IMR-90 (cell line): ENCODE measurements around the gene FAM98C.

Experiments
- BHLHE40 ChIP-seq: fragments of 150-350 bp; IDR thresholded peaks from 2 replicates; pipeline ENCODE4 v1.6.1; 2016; ENCODE audit warnings: mild to moderate bottlenecking, low read depth, low read length
- CEBPB ChIP-seq: IDR thresholded peaks from 2 replicates; pipeline ENCODE4 v1.6.1; 2012; ENCODE audit warnings: low read depth, low read length, improper control_type of control experiment
- FOS ChIP-seq: fragments of 150-350 bp; IDR thresholded peaks from 2 replicates; pipeline ENCODE4 v1.6.1; 2016; ENCODE audit warnings: low read depth, low read length
- MAFK ChIP-seq: IDR thresholded peaks from 2 replicates; pipeline ENCODE4 v1.6.1; 2012; ENCODE audit warnings: low read depth, low read length, improper control_type of control experiment
- MAZ ChIP-seq: IDR thresholded peaks from 2 replicates; pipeline ENCODE4 v1.6.1; 2012; ENCODE audit warnings: low read depth, mild to moderate bottlenecking, low read length, improper control_type of control experiment, moderate library complexity, borderline replicate concordance
- MXI1 ChIP-seq: IDR thresholded peaks from 2 replicates; pipeline ENCODE4 v1.6.1; 2012; ENCODE audit warnings: low read depth, mild to moderate bottlenecking, low read length, moderate library complexity, borderline replicate concordance
- POLR2A ChIP-seq: IDR thresholded peaks from 2 replicates; pipeline ENCODE4 v1.6.1; 2012; ENCODE audit warnings: mild to moderate bottlenecking, low read depth, low read length
- RAD21 ChIP-seq: IDR thresholded peaks from 2 replicates; pipeline ENCODE4 v1.6.1; 2012; ENCODE audit warnings: low read length, improper control_type of control experiment
- RCOR1 ChIP-seq: IDR thresholded peaks from 2 replicates; pipeline ENCODE4 v1.6.1; 2012; ENCODE audit warnings: mild to moderate bottlenecking, low read length, improper control_type of control experiment; ENCODE audit not compliant: insufficient replicate concordance
- RFX5 ChIP-seq: IDR thresholded peaks from 2 replicates; pipeline ENCODE4 v1.8.0; 2012; ENCODE audit warnings: low read depth, mild to moderate bottlenecking, low read length, moderate library complexity
- SMC3 ChIP-seq: fragments of 150-350 bp; IDR thresholded peaks from 2 replicates; pipeline ENCODE4 v1.6.1; 2016; ENCODE audit warnings: low read depth, mild to moderate bottlenecking, antibody characterized with exemption, low read length, moderate library complexity
- TF ChIP-seq, protein P1 (sequence below): conservative IDR thresholded peaks from 2 replicates; pipeline ENCODE4 v1.5.1; 2012; ENCODE audit warnings: mild to moderate bottlenecking, low read depth, low read length, improper control_type of control experiment
- TF ChIP-seq, protein P2 (sequence below): fragments of 150-350 bp; IDR thresholded peaks from 2 replicates; pipeline ENCODE4 v1.6.1; 2017; ENCODE audit warnings: mild to moderate bottlenecking, antibody characterized with exemption, low read length, low read depth
- TF ChIP-seq, protein P3 (sequence below): fragments of 150-350 bp; IDR thresholded peaks from 2 replicates; pipeline ENCODE4 v1.6.1; 2016; ENCODE audit warnings: low read depth, mild to moderate bottlenecking, low read length, moderate library complexity, borderline replicate concordance

DNA sequence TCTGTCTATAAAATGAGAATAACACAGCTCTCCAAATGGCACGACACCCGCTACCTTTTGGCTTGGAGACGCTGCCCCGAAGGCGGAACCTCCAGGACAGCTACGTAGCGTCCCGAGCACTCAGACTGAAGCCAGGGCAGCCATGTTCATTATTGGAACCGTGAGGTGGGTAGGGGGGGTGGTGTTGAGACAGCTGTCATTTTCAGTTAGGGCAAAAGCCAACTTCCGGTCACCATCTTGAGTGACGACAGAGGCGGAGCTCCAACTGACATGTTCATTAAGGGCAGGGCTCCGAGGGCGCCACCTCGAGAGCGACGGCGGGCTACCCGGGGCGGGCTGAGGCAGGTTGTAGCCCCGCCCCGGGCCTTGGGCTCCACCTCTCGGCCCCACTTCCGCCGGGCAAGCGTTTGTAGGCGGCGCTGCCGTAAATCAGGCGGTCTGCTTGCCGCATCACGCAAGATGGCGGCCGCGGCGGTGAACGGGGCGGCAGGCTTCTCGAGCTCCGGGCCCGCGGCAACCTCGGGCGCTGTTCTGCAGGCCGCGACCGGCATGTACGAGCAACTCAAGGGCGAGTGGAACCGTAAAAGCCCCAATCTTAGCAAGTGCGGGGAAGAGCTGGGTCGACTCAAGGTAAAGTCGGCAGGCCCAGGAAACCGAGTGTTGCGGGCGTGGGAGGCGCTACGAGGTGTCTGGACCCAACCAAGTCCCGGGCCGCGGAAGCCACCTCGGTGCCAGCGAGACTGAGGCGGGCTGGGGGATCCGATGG lies 28.4 kb upstream of the FAM98C start, which contains the start of gene PSMD8:
- TF ChIP-seq POLR2A: peak; percentile 98
- TF ChIP-seq, protein P1, sequence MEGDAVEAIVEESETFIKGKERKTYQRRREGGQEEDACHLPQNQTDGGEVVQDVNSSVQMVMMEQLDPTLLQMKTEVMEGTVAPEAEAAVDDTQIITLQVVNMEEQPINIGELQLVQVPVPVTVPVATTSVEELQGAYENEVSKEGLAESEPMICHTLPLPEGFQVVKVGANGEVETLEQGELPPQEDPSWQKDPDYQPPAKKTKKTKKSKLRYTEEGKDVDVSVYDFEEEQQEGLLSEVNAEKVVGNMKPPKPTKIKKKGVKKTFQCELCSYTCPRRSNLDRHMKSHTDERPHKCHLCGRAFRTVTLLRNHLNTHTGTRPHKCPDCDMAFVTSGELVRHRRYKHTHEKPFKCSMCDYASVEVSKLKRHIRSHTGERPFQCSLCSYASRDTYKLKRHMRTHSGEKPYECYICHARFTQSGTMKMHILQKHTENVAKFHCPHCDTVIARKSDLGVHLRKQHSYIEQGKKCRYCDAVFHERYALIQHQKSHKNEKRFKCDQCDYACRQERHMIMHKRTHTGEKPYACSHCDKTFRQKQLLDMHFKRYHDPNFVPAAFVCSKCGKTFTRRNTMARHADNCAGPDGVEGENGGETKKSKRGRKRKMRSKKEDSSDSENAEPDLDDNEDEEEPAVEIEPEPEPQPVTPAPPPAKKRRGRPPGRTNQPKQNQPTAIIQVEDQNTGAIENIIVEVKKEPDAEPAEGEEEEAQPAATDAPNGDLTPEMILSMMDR: peak; percentile 41
- TF ChIP-seq FOS: 0 out of 2 replicates have a peak, but pooled peaks have one; percentile 16
- no peak for TF ChIP-seq SMC3
- TF ChIP-seq, protein P2, sequence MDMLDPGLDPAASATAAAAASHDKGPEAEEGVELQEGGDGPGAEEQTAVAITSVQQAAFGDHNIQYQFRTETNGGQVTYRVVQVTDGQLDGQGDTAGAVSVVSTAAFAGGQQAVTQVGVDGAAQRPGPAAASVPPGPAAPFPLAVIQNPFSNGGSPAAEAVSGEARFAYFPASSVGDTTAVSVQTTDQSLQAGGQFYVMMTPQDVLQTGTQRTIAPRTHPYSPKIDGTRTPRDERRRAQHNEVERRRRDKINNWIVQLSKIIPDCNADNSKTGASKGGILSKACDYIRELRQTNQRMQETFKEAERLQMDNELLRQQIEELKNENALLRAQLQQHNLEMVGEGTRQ: no peak
- TF ChIP-seq MXI1: peak; percentile 16; the same call in 1 of the 2 replicates
- no peak for TF ChIP-seq CEBPB
- TF ChIP-seq, protein P3, sequence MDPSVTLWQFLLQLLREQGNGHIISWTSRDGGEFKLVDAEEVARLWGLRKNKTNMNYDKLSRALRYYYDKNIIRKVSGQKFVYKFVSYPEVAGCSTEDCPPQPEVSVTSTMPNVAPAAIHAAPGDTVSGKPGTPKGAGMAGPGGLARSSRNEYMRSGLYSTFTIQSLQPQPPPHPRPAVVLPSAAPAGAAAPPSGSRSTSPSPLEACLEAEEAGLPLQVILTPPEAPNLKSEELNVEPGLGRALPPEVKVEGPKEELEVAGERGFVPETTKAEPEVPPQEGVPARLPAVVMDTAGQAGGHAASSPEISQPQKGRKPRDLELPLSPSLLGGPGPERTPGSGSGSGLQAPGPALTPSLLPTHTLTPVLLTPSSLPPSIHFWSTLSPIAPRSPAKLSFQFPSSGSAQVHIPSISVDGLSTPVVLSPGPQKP: no peak
- TF ChIP-seq RAD21: 0 out of 2 replicates have a peak, but pooled peaks have one; percentile 6
- TF ChIP-seq MAFK: no peak
- TF ChIP-seq RFX5: no peak
- TF ChIP-seq MAZ: peak; percentile 54; the same call in 1 of the 2 replicates
- TF ChIP-seq BHLHE40: peak; percentile 11; the same call in 1 of the 2 replicates
- no peak for TF ChIP-seq RCOR1
